Activated CD4-positive, CD25-positive, alpha-beta regulatory T cell treated with anti-CD3 and anti-CD28 coated beads, Interleukin-2, amount 50 U/mL, for 16 hours (primary cell): Measurements from ENCODE around the gene ABT1.
A peak's percentile ranks its signal among the peaks of the same experiment; 100 is the strongest.

Experiments used
- DNase-seq: peaks from one replicate; pipeline ENCODE4 v3.0.0-alpha.2; 2020; ENCODE audit warnings: low read depth, low spot score

ABT1 gene

DNA sequence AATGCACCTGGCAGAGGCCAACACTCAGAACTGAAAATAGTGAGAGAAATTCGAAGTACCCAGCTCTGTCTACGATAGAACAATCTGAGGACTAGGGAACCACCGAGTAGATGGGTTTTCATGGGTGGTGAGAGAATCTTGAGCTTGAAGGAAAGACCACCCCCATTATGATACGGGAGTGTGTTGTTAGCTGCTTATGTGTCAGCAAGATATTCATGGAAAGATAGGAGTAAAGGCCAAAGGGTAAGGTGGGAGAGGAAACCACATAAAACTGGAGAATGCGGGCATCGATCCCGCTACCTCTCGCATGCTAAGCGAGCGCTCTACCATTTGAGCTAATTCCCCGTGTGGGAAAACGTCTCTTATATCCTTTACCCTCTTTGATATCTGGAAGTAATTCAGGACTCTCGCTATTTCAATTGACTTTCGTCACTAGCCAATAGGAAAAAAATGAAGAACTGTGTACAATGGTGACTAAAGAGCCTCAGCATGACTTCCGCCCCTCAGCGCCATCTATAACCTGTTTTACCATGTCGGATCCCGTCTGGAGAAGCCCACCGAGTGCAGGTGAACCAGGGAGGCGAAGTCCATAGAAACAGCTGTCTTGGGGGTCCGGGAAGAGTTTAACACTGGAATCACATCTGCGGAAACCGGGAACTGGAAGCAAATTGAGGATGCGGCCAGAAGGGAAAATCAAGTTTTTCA lies 25.0 kb upstream of the ABT1 start:
- DNase-seq: no peak

DNA sequence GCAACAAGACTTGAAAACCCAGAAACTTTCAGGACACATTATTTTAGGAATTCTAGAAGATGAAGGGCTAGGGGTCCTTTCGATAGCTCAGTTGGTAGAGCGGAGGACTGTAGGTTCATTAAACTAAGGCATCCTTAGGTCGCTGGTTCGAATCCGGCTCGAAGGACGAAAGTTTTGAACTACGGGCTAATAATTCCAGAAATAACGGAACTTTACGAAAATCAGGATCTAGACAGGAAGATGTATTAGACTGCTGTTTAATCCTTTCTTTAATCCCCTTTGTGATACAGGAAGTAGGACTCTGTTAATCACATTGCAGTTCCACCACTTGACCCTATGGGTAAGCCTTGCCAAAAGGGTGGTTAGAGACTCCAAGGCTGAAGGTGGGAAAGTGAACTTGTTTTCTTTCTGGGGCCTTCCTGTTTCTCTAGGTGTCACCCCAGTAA lies 21.2 kb upstream of the ABT1 start:
- DNase-seq: no peak

DNA sequence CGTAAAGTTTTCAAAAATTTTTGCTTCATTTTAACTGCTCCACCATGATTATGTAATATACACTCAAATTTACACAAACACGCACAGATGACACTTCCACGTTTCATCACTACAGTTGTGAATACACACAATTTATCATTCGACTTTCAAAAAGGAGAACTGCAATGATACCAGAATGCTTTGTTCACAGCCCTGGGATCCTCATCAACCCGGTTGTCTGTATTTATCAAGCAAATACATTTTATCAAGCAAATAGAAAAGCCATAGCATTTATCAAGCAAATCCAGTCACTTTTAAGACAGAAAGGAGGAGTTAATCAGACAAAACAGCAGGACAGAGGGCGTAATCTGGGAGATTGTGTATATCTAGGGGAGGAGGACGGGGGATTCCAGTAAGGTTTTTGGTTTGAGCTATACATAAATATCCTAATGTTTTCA lies 20.3 kb upstream of the ABT1 start:
- DNase-seq: no peak

DNA sequence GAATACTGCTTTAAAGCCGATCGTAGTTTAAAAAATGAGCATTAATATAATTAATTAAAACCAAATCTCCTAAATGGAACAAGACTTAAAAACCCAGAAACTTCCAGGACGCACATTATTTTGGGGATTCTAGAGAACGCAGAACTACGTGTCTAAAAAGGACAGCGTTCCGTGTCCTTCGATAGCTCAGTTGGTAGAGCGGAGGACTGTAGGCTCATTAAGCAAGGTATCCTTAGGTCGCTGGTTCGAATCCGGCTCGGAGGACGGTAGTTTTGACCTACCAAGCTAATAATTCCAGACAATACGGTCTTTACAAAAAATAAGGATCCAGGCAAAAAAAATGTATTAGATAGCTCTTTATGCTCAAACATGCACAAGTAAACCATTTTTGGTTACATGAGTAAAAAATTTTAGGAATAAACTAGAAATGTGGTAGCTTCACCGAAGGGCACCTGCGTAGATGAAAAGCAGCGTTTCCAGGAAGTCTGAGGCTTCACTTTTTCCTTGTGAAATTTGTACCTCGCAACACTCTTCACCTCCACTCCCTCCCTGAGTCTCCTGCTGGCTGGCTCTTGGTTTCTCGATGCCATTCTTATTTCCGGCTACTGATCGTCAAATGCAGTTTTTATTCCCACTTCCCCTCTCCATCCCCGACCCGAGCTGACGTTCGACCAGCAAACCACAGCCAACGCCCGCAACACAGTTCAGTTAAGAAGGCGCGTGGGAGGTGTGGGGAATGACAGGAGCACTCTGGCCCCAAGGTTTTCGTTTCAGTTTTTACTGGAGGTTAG lies 19.6 kb upstream of the ABT1 start:
- no peak for DNase-seq

DNA sequence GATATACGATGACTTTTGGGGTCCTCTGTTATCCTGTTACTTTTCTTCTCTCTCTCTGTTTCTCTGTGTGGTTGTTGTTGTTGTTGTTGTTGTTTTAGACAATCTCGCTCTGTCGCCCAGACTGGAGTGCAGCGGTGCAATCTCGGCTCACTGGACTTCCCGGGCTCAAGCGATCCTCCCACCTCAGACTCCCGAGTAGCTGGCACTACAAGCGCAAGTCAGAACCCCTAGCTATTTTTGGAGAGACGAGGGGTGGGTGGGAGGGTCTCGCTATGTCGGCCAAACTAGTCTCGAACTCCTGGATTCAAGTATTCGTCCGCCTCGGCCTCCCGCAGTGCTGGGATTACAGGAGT lies 19.1 kb upstream of the ABT1 start:
- DNase-seq: no peak

DNA sequence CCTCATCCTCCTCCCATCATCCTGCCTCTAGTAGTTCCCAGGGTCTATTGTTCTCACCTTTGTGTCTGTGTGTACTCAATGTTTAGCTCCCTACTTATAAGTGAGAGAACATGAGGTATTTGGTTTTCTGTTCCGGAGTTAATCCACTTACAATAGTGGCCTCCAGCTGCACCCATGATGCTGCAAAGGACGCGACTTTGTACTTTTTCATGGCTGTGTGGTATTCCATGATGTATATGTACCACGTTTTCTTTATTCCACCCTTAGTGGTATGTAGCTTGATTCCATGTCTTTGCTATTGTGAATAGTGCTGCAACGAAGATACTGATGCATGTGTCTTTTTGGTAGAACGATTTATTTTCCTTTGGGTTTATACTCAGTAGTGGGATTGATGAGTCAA lies 18.5 kb upstream of the ABT1 start:
- no peak for DNase-seq

DNA sequence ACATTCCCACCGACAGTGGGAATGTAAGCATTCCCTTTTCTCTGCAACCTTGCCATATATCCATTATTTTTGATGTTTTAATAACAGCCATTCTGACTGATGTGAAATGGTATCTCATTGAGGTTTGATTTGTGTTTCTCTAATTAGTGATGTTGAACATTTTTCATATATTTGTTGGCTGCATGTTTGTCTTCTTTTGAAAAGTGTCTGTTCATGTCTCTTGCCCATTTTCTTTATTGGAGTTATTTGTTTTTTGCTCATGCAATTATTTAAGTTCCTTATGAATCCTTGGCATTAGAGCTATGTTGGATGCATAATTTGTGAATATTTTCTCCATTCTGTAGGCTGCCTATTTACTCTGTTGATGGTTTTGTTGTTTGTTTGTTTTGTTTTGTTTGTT lies 18.0 kb upstream of the ABT1 start:
- DNase-seq: no peak

DNA sequence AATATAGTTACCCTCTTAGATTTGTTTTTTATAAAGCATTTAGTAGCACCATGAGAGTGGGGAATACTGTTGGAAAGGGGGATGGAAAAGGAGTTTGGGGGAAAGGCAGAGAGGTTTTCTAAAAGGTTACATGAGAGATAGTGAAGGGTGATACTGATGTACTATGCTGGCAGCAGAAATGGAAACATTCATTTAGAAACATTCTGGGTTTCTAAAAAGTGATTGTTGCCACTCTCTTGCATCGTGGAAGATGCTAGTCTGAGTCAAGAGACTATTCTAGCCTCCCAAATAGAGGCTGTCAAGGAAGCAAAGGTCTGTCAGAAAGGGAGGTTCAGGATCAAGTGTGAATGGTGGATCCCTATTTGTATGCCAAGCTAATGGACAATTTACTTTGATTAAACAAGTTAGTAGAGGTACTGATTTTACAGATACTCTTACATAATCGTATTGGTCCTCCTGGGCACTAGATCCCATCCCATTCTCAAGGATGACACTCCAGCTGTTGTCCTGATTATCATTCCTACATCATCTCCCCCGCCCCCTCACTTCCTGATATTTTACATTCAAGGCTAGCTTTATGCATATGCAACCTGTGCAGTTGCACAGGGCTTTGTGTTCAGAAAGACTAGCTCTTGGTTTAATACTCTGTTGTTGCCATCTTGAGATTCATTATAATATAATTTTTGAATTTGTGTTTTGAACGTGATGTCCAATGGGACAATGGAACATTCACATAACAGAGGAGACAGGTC lies 15.4 kb upstream of the ABT1 start:
- DNase-seq: no peak

DNA sequence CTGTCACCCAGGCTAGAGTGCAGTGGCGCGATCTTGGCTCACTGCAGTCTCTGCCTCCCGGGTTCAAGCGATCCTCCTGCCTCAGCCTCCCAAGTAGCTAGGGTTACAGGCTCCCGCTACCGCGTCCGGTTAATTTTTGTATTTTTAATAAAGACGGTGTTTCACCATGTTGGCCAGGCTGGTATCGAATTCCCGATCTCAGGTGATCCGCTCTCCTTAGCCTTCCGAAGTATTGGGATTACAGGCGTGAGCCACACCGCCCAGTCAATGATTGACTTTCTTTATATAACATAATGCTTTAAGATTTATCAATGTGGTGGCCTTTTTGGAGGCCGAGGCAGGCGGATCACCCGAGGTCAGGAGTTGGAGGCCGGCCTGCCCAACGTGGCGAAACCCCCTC lies 7.8 kb upstream of the ABT1 start:
- DNase-seq: no peak

DNA sequence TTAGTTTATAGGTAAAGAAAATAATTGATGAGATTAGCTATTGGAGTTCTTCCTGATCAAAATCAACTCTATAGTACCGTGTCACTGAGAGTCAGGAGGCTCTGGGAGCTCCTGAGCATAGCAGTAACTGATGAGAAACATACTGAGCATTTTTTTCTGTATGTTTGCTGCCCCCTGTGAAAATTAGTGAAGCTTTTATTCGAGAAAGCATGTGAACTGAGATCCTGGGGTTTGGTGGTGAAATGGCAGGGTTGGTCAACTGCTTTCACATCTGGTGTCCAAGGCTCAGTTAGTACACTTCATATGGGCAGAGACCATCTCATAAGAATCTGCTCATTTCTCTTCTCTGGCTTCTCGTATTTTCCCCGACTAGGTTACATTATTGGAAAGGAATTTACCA lies 4.1 kb upstream of the ABT1 start:
- no peak for DNase-seq

DNA sequence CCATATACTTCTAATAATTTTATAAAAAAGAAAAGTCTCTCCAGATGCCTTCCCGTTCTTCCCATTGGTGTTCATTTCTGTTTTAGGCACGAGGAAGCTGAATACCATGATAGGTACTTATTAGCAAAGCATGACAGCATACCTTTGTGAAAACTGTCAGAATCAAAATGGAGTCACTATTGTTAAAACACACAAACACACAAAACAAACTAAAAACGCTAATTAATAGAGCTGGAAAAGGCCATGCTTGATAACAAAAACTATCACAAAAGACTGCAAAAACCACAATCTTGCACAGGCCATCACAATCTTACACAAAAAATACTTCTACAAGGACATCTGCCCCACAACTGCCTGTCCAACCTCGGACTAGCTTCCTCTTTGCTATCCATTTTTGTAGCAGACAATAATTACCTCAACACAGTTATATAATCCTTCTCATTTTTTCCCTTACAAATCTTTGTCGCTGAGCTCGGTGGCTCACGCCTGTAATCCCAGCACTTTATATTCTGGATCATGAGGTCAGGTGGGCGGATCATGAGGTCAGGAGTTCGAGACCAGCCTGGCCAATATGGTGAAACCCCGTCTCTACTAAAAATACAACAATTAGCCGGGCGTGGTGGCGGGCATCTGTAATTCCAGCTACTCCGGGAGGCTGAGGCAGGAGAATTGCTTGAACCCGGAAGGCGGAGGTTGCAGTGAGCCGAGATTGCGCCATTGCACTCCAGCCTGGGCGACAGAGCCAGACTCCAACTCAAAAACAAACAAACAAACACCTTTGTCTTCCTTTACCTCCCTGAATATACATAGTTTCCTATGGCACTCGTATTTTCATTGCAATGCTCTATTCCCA lies 3.2 kb upstream of the ABT1 start:
- no peak for DNase-seq

DNA sequence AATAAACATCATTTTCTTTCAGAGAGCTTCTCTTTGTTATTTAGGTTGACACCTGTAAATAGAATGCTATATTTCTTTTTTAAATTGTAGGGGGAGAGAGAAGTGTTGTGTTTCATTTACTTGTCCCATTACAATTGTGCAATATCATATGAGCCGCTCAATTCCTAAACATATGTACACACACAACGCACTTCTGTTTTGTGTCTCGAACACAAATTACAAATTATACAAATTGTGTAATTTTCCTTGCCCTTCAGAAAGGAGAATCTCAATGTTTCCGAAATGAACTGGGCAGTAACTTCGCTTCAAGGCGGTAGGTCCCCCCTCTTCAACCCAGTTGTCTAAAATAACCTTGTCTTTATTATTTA lies 2.6 kb upstream of the ABT1 start:
- no peak for DNase-seq

DNA sequence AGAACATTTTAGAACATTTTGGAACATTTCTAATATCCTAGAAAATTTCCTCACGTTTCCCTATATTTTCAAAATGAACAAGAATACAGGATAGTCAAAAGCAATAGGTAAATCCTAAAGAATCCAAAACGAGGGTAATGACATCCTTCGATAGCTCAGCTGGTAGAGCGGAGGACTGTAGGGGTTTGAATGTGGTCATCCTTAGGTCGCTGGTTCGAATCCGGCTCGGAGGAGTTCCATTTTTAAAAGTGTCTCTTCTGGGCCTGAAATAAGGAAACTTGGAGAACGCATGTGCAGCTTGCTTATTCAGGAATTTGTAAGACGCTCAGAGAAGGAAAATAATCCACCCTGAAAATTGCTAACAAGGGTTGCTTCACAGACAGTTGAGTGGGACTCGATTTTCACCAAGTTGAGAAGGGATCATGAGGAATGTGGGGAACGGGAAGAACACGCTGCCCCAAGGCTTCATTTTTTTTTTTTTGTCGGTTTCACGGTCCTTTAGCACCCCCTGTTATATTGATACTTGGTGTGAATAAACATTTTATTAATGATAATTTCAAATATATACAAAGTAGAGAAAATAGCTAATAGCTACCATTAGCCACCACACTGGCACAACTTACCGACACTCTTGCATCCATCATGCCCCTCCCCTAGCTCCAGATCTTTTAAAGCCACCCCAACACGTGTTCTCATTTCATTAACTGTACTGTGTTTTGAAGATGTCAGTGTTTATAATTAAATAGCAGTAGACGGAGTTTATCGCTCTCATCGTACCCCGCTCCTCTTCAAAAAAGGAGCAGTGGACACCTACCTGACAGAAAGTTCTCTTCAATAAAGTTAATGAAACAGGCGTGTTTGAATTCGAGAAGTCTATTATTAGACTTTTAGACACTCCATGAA lies 1.8 kb upstream of the ABT1 start:
- no peak for DNase-seq

DNA sequence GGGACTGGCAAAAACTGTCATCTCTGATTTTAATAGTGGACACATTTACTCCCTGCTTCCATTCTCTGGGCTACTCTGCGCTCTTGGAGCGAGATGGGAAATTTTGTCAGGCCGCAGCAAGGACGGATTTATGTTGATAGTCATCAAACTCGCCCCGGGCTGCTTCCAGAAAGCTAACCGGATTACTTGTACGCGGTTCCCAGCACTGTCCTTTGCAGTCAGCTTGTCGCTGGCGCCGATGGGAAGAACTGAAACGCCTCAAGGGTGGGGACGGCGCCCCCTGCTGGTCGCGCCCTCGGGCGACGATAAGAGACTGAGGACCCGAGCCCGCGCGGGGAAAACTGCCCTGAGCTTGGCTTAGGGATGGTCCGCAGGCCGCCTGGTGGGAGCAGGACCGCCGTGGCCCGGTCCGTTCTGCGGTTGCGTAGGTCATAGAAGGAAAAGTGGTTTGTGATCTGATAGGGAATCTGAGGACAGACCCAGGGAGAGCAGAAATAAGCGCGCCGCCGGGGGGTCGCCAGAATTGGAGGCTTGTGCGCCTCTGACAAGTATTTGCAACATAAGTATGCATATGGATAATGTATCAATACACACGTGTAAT lies 984 bp upstream of the ABT1 start:
- peak; percentile 77 for DNase-seq

DNA sequence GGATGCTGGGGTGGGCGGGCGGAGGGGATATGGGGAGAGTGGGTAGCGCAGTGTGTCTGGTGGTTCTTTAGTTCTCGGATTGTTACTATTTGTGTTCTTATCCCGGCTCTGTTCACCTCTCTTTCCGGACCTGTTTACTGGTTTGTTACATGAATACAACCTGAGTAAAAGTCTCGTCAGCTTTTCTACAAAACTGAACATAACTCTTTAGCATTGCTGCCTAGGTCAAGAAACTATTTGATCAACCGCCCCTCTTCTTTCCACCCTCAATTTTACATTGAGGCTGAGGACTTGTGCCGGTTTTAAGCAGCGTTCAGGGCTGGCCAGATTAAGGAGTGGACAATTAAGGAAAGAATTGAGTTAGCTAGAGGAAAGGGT lies 625 bp downstream of the ABT1 start:
- DNase-seq: no peak

DNA sequence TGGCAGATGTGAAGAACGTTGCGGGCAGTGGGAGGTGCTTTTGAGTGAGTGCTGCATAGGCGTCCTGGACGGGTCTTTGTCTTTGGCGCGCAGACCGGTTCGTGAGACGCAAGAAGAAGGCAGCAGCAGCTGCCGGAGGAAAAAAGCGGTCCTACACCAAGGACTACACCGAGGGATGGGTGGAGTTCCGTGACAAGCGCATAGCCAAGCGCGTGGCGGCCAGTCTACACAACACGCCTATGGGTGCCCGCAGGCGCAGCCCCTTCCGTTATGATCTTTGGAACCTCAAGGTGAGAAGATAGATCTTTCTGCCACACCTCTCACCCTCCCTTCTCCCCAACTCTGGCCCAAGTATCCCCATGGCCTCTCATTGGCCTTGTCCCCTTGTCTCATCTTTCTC lies 1.1 kb downstream of the ABT1 start:
- DNase-seq: no peak

DNA sequence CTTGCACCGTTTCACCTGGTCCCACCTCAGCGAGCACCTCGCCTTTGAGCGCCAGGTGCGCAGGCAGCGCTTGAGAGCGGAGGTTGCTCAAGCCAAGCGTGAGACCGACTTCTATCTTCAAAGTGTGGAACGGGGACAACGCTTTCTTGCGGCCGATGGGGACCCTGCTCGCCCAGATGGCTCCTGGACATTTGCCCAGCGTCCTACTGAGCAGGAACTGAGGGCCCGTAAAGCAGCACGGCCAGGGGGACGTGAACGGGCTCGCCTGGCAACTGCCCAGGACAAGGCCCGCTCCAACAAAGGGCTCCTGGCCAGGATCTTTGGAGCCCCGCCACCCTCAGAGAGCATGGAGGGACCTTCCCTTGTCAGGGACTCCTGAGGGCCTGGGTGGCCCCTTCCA lies 1.5 kb downstream of the ABT1 start:
- no peak for DNase-seq

DNA sequence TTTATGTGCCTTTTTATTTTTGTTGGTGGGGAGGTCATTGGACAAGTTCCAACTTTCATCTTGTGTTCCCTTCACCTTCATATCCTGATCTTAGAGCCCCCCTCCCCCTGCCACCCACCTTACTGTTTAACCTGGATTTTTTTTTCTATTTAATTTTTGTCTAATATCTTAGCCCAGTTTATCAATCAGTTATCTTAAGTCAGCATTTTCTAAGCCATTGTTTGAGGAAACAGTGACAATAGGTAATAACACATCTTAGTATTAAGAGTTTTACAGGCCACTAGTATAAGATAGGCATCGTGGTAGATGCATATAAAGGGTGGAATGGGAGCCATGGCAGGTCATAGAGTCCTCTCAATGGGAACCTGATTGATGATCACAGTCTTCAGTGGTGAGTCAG lies 2.4 kb downstream of the ABT1 start:
- DNase-seq: no peak

DNA sequence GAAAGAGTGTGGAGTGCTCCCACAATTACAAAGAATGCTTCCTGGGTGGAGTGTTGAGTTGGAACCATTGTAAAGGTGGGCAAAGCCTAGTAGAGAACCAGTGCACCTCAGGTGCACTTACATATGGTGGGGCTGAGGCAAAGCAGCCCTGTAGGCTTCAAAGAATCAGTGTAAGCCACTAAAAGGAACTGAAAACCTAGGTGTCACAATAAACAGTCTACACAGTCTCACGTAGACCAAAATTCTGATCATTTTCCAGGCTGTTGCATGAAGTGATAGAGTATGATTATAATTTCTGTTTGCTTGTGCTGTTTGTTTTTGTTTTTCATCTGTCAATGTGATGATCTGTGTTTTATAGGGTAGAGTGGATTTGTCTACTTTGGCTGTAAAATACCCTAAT lies 2.8 kb downstream of the ABT1 start:
- no peak for DNase-seq

DNA sequence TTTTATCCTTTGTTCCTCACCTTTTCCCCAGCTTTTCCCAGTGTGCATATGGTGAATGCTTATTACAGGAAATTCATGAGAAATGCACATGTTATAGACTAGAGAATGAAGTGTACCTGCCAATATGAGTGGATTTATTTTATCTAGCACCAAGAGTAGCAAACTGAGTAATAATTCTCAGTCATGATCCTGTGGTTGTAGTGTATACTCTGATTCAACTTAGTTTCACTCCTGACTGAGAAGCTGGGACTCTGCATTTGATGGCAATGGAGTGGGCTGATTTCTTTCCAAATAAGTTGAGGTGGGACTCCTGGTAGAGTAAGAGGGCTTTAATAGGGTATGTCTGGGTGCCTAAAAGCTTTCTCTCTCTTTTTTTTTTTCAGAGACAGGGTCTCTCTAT lies 4.0 kb downstream of the ABT1 start:
- DNase-seq: no peak
